SIG-M5 treated with dmso at 0.1 percent for 504 hours (cell line): Measurements from ENCODE around the gene TOX3.

Source experiments
- DNase-seq: peaks from one replicate; lab custom pipeline; 2025; ENCODE audit not compliant: unreplicated experiment; lab: John Stamatoyannopoulos, UW

Gene TOX3

DNA sequence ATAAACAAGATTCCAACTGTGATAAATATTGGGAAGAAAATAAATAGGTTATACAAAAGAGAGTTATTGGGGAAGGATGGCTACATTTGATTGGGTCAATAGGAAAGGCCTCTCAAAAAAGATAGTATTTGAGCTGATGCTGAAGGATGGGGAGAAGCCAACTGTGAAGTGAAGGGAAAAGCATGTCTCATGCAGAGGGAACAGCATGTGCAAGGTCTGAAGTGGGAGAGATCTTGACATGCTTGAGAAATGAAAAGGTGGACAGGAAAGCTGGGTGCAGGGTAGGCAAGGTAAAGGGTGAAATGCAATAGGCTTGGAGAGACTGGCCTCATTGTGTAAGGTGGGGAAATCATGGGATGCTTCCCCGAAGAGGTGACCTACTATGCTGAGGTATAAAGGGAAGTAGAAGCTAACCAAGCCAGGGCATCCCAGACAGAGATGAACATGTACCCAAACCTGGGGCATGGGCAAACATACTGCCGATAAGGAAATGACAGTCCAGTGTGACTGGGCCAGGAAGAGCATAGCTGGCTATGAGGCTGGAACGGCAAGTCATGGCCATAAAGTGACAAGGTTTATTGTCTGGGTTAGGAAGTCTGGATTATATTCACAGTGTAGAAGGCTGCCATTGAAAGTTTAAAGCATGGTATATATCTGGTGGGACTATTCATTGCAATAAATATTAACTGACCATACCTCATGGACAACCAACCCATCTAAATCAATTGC is 91.2 kb downstream of the TOX3 start:
- DNase-seq, result no peak

DNA sequence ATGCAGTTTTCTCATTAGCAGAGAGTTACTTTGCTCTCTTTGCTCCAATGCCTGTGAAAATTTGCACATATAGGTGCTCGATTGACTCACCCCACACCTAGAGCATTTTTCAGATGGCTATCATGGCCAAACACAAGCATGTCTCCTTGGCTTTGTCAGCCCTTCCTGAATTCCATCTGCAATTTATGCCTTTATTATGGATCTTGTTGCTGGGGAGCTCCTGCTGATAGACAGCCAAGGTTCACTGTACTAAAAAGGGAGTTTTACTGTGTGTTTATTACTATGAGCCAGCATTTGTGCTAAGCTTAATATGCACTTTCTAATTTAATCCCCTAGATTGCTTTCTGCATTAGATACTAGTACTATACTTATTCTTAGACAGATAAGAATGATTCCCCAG is 93.3 kb downstream of the TOX3 start:
- DNase-seq, result no peak

DNA sequence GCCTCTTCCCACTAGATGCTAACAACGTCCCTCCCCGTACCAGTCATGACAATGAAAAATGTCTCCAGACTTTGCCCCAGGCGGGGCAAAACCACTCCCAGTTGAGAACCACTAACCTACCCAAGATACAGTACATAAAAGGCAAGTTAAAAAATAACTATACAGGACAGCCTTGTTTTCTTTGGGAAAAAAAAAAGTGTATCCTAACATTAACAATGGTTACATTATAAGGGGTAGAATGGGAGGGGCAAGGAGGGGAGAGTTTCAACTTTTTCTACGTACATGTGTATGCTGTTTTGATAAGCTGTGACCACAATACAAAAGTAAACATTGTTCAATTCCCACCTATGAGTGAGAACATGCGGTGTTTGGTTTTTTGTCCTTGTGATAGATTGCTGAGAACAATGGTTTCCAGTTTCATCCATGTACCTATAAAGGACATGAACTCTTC is 94.9 kb downstream of the TOX3 start:
- DNase-seq, result no peak

DNA sequence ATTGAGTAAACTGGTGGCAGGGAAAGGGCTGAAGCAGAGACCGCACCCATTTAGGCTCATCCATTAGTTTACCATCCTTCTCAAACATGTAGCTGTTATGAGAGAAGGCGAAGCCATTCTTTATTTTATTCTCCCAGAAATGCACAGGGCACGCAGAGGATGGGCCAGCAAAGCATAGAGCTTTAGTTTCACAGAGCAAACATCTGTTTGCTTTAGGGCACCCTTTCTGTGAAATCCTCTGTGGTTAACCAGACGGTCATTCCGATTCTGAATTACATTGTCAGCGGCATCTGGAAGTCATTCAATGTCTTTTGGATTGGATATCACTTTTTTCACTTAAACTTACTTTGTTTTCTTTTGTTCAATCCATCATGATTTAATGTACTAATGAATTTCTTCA is 96.0 kb downstream of the TOX3 start:
- DNase-seq, result no peak

DNA sequence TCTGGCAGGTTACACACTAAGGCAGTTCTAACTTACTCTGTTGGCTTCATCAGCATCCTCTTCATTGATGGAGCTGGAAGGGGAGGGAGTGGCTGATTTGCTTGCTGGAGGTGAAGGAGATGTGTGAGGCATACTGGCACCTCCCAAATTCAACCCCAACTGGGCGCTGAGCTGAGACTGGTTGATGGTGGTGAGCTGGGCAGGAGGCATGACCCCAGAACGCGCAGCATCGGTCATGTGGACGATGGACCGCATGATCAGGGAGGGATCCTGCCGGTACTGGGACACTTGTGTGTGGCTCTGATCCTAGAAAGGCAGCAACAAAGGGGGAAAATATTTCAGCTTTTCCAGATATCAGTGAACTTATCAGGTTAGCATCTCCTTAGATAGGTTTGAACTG is 96.7 kb downstream of the TOX3 start:
- no peak for DNase-seq

DNA sequence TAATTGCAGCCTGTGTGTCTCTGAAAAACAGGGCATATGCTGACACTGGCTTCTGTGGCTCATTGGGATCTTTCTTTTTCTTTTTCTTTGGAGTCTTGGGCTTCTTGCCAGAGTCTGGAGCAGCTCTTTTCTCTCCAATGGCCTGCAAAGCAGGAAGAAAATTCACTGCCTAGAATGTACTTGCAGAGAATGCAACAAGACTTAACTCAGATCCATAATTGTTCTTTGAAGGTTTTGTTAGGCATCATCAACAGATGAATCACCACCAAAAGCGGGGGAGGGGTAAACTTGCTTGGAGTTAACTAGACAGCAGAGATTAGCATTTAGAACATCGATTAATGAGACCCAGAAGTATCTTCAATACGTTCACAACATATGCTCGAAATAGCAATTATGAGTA is 100.9 kb downstream of the TOX3 start:
- no peak for DNase-seq

DNA sequence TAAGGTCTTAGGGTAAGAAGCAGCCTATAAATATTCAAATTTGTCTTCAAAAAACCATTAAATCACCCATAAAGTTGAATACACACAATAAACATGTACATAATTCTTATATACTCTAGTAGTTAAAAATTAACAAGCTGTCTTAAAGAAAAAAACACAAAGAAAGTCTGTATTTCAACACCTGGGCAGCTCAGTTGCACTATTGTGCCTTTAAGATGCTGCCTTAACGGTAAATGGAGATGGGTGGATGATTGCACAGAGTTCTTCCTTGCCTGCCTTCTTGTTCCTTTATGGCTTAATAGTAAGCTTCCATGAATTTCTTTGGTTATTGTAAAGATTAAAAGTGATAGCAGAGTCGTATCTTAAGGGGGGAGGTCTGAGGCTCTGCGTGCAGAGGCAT is 105.1 kb downstream of the TOX3 start:
- no peak for DNase-seq

DNA sequence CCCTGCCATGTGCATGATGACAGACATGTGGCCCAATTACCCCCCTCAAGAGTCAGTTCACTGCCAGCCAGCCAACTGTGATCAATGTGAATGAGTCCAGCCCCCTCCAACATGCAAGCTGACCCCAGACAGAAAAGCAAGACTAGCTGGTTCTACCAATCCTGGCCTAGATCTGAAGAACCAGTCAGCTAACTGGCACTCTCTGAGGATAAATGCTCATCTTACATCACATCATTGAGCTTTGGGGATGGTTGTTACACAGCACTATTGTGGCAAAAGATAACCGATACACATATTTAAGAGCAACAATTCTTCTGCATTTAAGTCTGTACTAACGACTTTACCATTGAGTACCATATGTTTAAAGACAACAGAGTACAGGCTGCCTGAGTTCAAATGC is 106.7 kb downstream of the TOX3 start:
- DNase-seq, result no peak

DNA sequence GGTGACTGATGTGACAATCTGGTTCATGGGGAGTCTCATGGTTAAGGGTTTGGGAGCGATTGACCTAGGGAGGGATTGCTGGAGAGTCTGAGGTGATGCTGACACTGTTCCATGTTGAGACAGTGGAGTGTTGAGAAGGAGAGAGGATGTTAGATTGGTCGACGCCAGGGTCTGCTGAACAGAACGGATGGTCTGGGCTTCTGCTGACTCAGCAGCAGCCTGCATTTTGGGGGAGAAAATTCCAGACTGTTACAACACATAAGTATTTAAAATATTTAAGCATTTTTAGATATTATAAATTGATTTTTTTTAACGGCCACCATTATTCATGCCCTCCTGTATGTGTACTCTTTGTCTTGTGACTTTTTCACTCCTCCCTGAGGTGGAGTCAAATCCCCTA is 107.2 kb downstream of the TOX3 start:
- no peak for DNase-seq

DNA sequence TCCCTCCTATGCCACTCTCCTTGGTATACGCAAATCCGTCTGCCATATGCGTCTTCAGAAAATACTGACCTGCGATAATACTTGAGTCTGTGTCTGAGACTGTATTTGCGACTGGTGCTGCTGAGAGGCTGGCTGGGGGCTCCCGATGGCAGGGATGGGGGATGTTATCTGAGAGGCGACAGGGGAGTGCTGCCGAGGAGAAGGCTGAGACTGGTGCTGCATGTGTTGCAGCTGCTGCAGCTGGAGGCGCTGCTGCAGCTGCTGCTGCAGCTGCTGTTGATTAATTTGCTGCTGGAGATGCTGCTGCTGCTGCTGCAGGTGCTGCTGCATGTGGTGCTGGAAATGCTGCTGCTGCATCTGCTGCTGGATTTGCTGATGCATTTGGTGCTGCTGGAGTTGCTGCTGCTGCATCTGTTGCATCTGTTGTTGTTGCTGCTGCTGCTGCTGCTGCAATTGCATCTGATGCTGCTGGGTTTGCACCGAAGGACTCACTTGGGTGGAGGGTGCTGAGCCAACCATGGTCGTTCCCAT is 107.7 kb downstream of the TOX3 start:
- DNase-seq, result no peak

DNA sequence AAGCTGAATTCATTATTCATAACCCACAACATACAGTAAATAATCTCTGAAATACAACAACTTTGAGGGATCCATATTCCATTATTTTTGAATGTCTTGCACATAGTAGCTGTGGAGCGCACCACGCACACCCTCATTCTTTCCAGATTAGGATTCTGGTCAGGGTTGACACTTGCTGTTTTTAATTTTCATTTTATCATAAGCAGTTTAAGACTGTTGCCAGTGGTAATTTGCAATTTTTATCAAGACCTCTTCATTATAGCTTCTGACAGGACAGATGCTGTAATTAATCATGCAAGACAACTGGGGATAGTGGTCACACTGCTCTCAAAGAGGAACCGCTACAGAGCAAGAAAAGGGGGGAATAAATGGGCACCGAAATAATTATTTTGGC is 109.7 kb downstream of the TOX3 start:
- DNase-seq, result no peak

DNA sequence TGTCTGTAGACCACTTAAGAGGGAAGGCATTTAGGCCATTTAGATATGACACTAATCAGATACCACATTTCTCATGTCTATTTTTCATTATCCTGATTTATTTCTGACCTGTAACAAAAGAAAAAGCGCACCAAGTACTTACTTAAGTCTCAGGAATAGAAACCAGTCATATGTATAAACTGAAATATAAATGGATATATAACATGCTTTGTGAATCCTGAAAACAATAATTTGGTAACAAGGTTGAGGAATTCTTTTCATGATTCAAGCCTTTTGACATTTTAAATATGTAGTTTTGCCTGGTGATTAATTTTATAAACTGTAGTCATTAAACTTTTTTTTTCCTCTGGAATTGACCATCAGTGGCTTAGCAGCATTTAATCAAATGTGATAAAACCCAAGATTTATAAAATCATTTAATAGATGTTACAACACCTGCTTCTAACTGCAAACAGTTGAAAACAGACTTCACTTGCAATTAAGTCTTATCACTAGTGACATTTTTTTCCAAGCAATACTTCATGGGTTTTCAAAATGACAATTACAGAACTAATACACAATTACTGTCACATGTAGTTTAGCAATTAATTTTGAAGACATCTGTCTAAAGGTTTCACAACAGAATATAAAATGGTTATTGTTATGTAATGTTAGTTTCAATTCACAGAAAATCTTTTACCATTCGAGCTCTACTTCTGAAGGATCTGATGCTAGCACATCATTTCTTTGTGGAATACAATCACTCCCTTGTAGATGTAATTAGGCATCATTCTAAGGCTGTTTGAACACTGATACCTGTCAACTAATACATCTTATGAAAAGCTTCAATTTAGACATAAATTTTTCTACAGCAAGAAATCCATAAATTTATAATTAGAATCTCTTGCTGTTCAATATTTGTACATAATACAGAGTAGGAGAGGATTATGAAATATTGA is 110.3 kb downstream of the TOX3 start:
- DNase-seq, result no peak

DNA sequence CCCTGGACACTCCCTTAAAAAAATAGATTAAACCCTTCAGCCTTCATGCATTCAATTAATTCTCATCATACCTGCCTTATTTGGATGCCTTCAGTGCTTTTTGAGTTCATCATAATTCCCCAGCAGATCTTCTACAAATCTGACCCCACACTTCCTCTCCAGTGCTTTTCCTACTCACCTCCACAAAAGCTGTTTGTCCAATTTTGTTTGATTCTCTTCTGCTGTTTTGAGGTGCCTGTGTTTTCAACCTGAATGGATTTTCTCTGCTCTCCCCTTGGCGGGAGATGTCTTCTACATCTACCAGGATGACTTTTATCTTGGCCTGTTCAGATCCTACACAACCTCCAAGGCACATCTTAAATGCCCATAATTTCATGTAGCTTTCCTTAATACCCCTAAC is 112.7 kb downstream of the TOX3 start:
- no peak for DNase-seq

DNA sequence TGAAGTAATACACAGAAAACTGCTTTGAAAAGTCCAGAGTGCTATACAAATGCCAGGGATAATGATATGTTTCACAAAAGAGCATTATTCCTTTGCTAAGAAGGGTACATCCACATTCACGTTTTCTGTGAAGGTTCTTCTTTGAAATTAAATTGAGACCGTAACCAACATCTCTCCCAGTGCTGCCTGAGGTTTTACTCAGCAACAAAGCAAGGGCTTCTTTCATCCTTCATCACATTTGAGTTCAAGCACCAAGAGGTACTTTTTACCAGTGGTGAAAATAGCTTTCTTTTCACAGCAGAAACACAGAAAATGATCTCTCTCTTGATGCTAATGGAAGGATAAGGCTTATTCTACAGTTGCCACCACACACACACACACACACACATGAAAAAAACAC is 113.3 kb downstream of the TOX3 start:
- no peak for DNase-seq

DNA sequence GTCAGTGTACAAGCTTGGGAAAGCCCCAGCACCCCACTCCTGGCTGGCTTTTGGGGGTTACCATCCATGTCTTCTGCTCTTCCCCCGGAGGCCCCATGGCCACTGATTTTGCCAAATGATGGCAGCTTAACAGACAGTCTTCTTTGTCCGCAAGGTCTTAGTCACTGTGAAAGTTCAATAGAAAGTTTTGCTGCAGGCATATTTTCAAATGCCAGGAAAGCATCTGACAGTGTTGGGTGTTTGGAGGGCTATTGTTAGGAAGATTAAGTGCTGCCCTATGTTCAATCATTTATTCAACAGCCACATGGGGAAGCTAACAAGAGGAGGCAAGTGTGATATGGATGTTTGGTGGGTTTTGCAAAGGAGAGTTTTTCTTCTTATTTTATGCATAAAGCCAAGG is 122.4 kb downstream of the TOX3 start:
- no peak for DNase-seq

DNA sequence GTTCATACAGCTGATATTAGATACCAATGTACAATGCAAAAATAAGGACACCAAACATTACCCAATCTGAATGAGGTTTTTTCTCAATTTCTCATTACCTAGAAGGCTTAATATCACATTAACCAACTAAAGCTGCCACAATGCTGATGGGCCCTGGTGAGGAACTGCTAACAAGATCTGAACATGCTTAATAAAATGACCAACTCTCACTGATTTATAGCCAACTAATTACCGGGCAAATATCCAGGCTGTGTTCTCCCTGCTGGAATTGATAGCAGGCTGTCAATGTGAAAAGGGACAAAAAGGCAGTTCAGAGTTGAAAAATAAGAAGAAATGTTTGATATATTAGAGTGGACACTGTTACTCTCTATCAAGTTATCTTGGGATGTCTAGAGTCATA is 124.6 kb downstream of the TOX3 start:
- DNase-seq, result no peak

DNA sequence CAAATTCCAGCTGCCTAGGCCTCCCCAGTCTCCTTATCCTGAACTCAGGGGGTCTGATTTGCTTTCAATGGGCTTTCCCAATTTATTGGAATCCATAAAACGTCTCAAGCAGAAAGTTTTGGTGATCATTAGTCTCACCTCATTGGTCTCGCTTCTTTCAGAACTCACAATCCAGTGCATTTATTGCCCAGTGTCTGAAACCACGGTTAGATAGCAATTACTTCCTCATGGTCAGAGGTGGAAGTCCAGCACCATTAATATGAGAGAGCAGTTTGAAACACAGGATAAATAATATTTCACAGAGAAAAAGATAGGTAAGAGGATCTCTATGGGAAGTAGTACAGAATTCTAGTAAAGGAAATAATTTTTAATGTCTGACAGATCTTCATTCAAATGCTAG is 128.7 kb downstream of the TOX3 start:
- no peak for DNase-seq

DNA sequence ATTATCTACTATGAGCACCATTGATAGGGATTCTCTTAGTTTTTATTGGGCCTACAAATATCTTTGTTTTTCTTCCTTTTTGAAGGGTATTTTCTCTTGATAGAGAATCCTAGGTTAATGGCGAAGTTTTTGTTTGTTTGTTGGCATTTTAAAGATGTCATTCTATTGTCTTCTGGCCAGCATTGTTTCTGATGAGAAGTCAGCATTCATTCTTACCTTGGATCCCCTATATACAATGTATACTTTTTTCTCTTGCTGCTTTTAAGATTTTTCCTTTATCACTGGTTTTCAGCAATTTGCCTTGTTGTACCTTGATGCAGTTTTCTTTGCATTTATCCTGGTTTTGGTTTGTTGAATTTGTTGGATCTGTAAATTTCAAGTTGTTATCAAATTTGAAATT is 130.1 kb downstream of the TOX3 start:
- no peak for DNase-seq

DNA sequence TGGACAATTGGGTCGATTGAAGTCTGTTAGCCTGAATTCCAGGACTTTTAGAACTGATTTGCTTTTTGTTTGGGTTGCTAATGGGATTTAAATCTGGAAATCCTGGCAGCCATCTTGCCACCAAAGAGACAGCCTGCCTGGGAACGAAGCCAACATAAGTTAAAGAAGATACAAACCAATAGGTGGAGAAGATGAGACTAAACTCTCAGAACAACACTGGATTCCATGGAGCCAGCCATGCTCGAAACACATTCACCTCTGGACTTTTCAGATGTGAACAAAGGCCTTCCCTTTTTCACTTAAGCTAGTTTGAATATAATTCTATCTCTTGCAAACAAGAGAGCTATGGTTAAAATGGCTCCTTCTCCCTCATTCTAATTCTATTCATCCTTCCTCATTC is 135.9 kb downstream of the TOX3 start:
- DNase-seq, result no peak

DNA sequence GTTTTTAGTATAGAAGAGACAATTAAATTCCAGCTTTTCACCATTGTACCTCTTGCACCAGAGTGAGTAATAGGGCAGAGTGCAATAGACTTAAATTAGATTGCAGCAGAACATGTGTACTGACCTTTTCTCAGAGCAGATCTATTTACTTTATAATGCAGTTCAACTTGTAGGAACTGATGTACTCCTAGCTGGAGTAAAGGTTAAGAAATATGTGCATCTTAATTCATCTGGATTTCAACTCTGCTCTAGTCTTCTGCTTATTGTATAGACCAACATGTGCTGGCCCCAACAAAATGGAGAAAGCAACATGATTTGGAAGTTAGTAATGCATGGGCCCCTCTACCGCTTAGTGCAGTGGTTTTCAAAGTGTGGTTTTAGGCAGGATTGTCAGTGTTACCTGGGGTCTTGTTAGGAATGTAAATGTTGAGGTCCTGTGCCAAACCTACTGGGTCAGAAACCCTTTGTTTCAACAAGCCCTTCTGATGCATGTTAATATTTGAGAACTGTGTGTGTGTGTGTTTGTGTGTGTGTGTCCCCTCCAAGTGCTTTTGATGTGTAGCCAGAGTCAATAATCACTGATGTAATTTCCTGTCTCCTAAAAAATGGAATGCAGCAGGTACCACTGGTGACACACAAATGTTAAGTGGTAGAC is 138.6 kb downstream of the TOX3 start:
- no peak for DNase-seq

DNA sequence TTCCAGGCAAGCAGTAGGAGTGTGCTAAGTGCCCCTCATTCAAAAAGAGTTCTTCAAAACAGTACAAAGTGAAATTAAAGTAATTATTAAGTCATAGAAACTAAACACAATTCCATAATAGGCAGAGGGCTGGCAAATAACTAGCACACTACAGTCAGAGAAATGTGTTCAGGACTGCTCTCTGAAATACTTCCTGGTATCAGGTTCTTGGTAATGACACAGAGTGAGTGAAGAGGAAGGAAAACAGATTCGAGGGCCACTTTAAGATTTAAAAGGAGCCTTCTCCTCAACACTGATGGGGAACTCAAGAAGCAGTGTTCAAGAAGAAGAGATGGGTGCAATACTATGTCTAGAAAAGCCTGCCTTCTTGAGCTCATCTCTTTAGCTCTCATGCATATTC is 139.2 kb downstream of the TOX3 start:
- DNase-seq, result no peak

DNA sequence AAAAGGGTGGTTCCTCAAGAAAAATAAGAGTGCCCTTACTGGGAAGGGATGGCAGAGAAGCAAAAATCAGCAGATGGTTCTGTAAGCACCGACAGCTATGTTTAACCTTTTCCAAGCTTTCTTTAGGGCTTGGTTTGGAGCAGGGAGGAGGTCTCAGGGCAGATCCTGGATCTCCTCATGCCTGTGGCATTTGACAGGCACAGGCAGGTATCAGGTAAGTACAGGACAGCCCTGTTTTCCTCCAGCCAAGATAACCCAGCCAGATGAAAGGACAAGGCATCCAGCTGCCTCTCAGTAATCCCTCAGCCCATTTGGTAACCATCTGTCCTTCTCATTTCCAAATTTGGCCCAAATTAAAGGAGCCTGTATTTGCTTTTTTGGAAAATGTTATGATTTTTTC is 141.5 kb downstream of the TOX3 start:
- no peak for DNase-seq
